ENCODE measurements around the gene TSR3. TPM values are rescaled to one million over a fixed set of nuclear protein-coding genes. Genes with fewer than 3 reads are reported as not detected.
A peak's percentile ranks its signal among the peaks of the same experiment; 100 is the strongest.

Gene TSR3
- total RNA-seq, 4 donors from 2014 or later: 63.7 to 107 (median 103) TPM

GRCh38 chr16:1345651-1346421 lies 5.8 kb downstream of the TSR3 start:
- H3K4me3 ChIP-seq: no peak overlapping the region
- 50% methylated on average over 2 of the region's 31 CpGs; no CpG with 5 or more reads in 1 of the 2 donors for WGBS, 2 donors (ENCODE audit: low coverage in 1 of 2)

GRCh38 chr16:1345087-1345486 lies 6.6 kb downstream of the TSR3 start:
- Histone ChIP-seq H3K9me3 (no peaks in the 10 kb centered on the region), H3K4me3 (no peak overlapping the region), H3K27me3 (peaks cover 28% of the 10 kb centered on the region), H3K36me3 (peaks cover 0 to 29% of the 10 kb centered on the region in 2 donors), H3K4me1 (peaks cover 0 to 27% (median 6%) of the 10 kb centered on the region in 3 donors), H3K27ac (no peak overlapping the region)
- TF ChIP-seq EP300 (IDR thresholded peaks at IDR 0.05) (no peak), POLR2A (IDR thresholded peaks at IDR 0.05) (no peak), POLR2AphosphoS5 (IDR thresholded peaks at IDR 0.05) (no peak)
- TF ChIP-seq, protein P1, sequence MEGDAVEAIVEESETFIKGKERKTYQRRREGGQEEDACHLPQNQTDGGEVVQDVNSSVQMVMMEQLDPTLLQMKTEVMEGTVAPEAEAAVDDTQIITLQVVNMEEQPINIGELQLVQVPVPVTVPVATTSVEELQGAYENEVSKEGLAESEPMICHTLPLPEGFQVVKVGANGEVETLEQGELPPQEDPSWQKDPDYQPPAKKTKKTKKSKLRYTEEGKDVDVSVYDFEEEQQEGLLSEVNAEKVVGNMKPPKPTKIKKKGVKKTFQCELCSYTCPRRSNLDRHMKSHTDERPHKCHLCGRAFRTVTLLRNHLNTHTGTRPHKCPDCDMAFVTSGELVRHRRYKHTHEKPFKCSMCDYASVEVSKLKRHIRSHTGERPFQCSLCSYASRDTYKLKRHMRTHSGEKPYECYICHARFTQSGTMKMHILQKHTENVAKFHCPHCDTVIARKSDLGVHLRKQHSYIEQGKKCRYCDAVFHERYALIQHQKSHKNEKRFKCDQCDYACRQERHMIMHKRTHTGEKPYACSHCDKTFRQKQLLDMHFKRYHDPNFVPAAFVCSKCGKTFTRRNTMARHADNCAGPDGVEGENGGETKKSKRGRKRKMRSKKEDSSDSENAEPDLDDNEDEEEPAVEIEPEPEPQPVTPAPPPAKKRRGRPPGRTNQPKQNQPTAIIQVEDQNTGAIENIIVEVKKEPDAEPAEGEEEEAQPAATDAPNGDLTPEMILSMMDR (IDR thresholded peaks at IDR 0.05): no peak
- ATAC-seq: no peak
- no CpG with 5 or more reads among the region's 11 CpGs for WGBS, 2 donors (ENCODE audit: low coverage in 1 of 2)

More at GRCh38 chr16:1345651-1346421, 5.8 kb downstream of the TSR3 start:
- Histone ChIP-seq H3K27me3 (peaks cover 26% of the 10 kb centered on the region), H3K9me3 (no peaks in the 10 kb centered on the region), H3K27ac (no peak overlapping the region), H3K36me3 (peaks cover 0 to 34% of the 10 kb centered on the region in 2 donors), H3K4me1 (peaks cover 0 to 34% (median 10%) of the 10 kb centered on the region in 3 donors)
- ATAC-seq: no peak
- TF ChIP-seq EP300 (IDR thresholded peaks at IDR 0.05): no peak
- TF ChIP-seq, protein P1 (IDR thresholded peaks at IDR 0.05): no peak
- no peak for TF ChIP-seq POLR2A (IDR thresholded peaks at IDR 0.05)
- no peak for TF ChIP-seq POLR2AphosphoS5 (IDR thresholded peaks at IDR 0.05)

DNA sequence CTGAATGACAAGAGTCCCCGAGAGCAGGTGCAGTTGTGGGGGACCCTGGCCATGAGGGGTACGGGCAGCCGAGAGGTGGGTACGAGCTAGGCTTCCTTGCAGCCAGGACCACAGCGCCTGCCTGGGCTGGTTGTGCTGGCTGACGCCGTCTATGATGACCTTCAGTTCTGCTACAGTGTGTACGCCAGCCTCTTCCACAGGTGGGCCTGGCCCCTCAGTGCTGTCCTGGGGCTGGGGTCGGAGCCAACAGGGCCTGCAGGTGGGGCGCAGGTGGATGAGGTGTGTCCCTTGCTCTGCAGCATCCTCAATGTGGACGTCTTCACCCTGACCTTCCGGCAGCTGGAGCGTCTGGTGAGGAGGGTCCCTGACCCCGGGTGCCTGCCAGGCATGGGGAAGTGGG lies 7.2 kb downstream of the TSR3 start:
- H3K9me3 ChIP-seq: no peaks in the 10 kb centered on the region
- WGBS, 2 donors (ENCODE audit: low coverage in 1 of 2): no CpG with 5 or more reads among the region's 14 CpGs
- no peak for ATAC-seq

GRCh38 chr16:1343428-1344242 lies 8.0 kb downstream of the TSR3 start:
- no CpG with 5 or more reads among the region's 44 CpGs for WGBS, 2 donors (ENCODE audit: low coverage in 1 of 2)
- peaks cover 0 to 15% of the 10 kb centered on the region in 2 donors for H3K36me3 ChIP-seq
- no peaks in the 10 kb centered on the region for H3K9me3 ChIP-seq
- no peak overlapping the region for H3K27ac ChIP-seq
- peaks cover 36% of the 10 kb centered on the region for H3K27me3 ChIP-seq
- TF ChIP-seq POLR2A (IDR thresholded peaks at IDR 0.05) (no peak), POLR2AphosphoS5 (IDR thresholded peaks at IDR 0.05) (no peak), EP300 (IDR thresholded peaks at IDR 0.05) (no peak)
- TF ChIP-seq, protein P1 (IDR thresholded peaks at IDR 0.05): no peak
- peaks cover 0 to 21% (median 6%) of the 10 kb centered on the region in 3 donors for H3K4me1 ChIP-seq
- peak overlapping the region in 1 of 2 donors; percentile 38 for H3K4me3 ChIP-seq
- ATAC-seq: no peak

More for the DNA sequence above, 7.2 kb downstream of the TSR3 start:
- peaks cover 0 to 23% of the 10 kb centered on the region in 2 donors for H3K36me3 ChIP-seq
- peaks cover 28% of the 10 kb centered on the region for H3K27me3 ChIP-seq
- H3K27ac ChIP-seq: no peak overlapping the region
- no peak for TF ChIP-seq EP300 (IDR thresholded peaks at IDR 0.05)
- TF ChIP-seq POLR2A (IDR thresholded peaks at IDR 0.05): no peak
- TF ChIP-seq, protein P1 (IDR thresholded peaks at IDR 0.05): no peak
- TF ChIP-seq POLR2AphosphoS5 (IDR thresholded peaks at IDR 0.05): no peak
- H3K4me1 ChIP-seq: peaks cover 0 to 21% (median 6%) of the 10 kb centered on the region in 3 donors
- no peak overlapping the region for H3K4me3 ChIP-seq
